HCT116 (cell line): ENCODE data around the gene ANKRD44. TPM values are rescaled to one million over a fixed set of nuclear protein-coding genes. Genes with fewer than 3 reads are reported as not detected.

Source experiments
- ATAC-seq: fragments of 200-7000 bp; cut with Tn5 transposase; 2 replicates; pipeline ENCODE4 v1.9.1; 2020; ENCODE audit warnings: mild to moderate bottlenecking, moderate library complexity
- BruUV-seq: library from RNA; stranded (reverse); fragments of 400-500 nt; replicated peaks from 2 replicates; lab custom pipeline; 2021; lab: Mats Ljungman, UMichigan
- CTCF ChIA-PET: fragments of 300-600 bp; sonication (Branson Sonifier 250); formaldehyde crosslinking; loops from one replicate; lab custom pipeline; 2021; ENCODE audit warnings: antibody characterized with exemption; lab: Charles Lee
- POLR2A ChIA-PET: fragments of 300-600, 350-600 bp; sonication (Branson Sonifier 250); formaldehyde crosslinking; loops from one replicate; lab custom pipeline; 2021; ENCODE audit warnings: antibody characterized with exemption; lab: Charles Lee
- RAD21 ChIA-PET, 2 experiments: fragments of 300-600 bp; sonication (Branson Sonifier 250); formaldehyde crosslinking; loops; one replicate each; lab custom pipeline; 2023; ENCODE audit warnings: low total read pairs in 2 of 2; ENCODE audit not compliant: uncharacterized antibody in 2 of 2, unreplicated experiment in 2 of 2, low non-redundant PET in 1 of 2; lab: Charles Lee
- DNase-seq: peaks from one replicate; pipeline ENCODE4 v3.0.0-alpha.2; 2010; ENCODE audit warnings: low read depth, low spot score
- H2AFZ ChIP-seq: fragments of 200-600 bp; shearing (Covaris generic), sonication (generic); 2 replicates; pipeline ENCODE4 v1.6.1; 2017; ENCODE audit warnings: low read depth, mixed run types, mixed read lengths, antibody characterized with exemption, low read length; ENCODE audit not compliant: poor library complexity, severe bottlenecking
- H3K27ac ChIP-seq: 2 replicates; pipeline ENCODE4 v1.5.1; 2012; ENCODE audit warnings: low read depth, low read length
- H3K27me3 ChIP-seq: fragments of 200-600 bp; sonication (generic); 2 replicates; pipeline ENCODE4 v1.6.1; 2016; ENCODE audit warnings: mixed run types, low read length, mixed read lengths; ENCODE audit not compliant: insufficient read depth
- H3K36me3 ChIP-seq, 2 experiments: fragments of 200-500 bp in 1 of 2; fragments of 200-600 bp in 1 of 2; sonication (Bioruptor generic) in 1 of 2; sonication (generic) in 1 of 2; 2 replicates each; pipeline versions ENCODE4 v1.5.1 to v1.6.1; 2014 to 2016; ENCODE audit warnings: low read length in 2 of 2, inconsistent platforms in 1 of 2, mixed read lengths in 1 of 2, mixed run types in 1 of 2; ENCODE audit not compliant: insufficient read depth in 2 of 2, control insufficient read depth in 1 of 2
- H3K4me1 ChIP-seq, 2 experiments: fragments of 200-600 bp in 1 of 2; sonication (generic) in 1 of 2; 2 replicates each; pipeline versions ENCODE4 v1.5.1 to v1.6.1; 2012 to 2017; ENCODE audit warnings: low read length in 2 of 2, inconsistent platforms in 1 of 2, mild to moderate bottlenecking in 1 of 2, mixed read lengths in 1 of 2, mixed run types in 1 of 2, moderate library complexity in 1 of 2; ENCODE audit not compliant: insufficient read depth in 2 of 2, control insufficient read depth in 1 of 2
- H3K4me2 ChIP-seq: fragments of 200-600 bp; sonication (generic); 2 replicates; pipeline ENCODE4 v1.6.1; 2017; ENCODE audit warnings: mixed run types, low read length, mixed read lengths
- H3K4me3 ChIP-seq, 2 experiments: fragments of 200-600 bp in 1 of 2; sonication (generic) in 1 of 2; replicated peaks in 1 of 2; 2 replicates each; pipeline ENCODE4 v1.5.1; 2011 to 2016; ENCODE audit warnings: low read length in 2 of 2, control low read depth in 1 of 2, low read depth in 1 of 2, mild to moderate bottlenecking in 1 of 2, mixed read lengths in 1 of 2, mixed run types in 1 of 2
- H3K79me2 ChIP-seq: fragments of 200-600 bp; sonication (generic); 2 replicates; pipeline ENCODE4 v1.6.1; 2017; ENCODE audit warnings: mild to moderate bottlenecking, mixed run types, low read length, moderate library complexity, mixed read lengths; ENCODE audit not compliant: insufficient read depth
- H3K9ac ChIP-seq: fragments of 200-600 bp; sonication (generic); 2 replicates; pipeline ENCODE4 v1.6.1; 2016; ENCODE audit warnings: low read length, mixed read lengths
- H3K9me2 ChIP-seq: fragments of 200-600 bp; sonication (generic), shearing (Covaris generic); 2 replicates; pipeline ENCODE4 v1.6.1; 2017; ENCODE audit warnings: mixed run types, mild to moderate bottlenecking, moderate library complexity; ENCODE audit not compliant: insufficient read depth
- H3K9me3 ChIP-seq, 2 experiments: fragments of 200-500 bp in 1 of 2; fragments of 200-600 bp in 1 of 2; sonication (Bioruptor generic) in 1 of 2; sonication (generic) in 1 of 2; 2 replicates each; pipeline ENCODE4 v1.6.1; 2014 to 2017; ENCODE audit warnings: low read length in 2 of 2, mixed read lengths in 2 of 2, inconsistent platforms in 1 of 2, low read depth in 1 of 2, mild to moderate bottlenecking in 1 of 2, mixed run types in 1 of 2, moderate library complexity in 1 of 2; ENCODE audit not compliant: control insufficient read depth in 1 of 2, insufficient read depth in 1 of 2
- H4K20me1 ChIP-seq: fragments of 200-600 bp; sonication (generic), shearing (Covaris generic); 2 replicates; pipeline ENCODE4 v1.6.1; 2017; ENCODE audit warnings: mixed run types, mild to moderate bottlenecking, moderate library complexity; ENCODE audit not compliant: insufficient read depth
- CEBPB ChIP-seq: IDR thresholded peaks from 2 replicates; pipeline ENCODE4 v1.6.1; 2012; ENCODE audit warnings: low read depth
- EGR1 ChIP-seq: IDR thresholded peaks from 2 replicates; pipeline ENCODE4 v1.6.1; 2012; ENCODE audit warnings: low read depth
- EZH2 ChIP-seq: fragments of 200-600 bp; sonication (generic); IDR thresholded peaks from 2 replicates; pipeline ENCODE4 v1.6.1; 2017; ENCODE audit warnings: antibody characterized with exemption, mixed run types
- EZH2phosphoT487 ChIP-seq: fragments of 200-600 bp; IDR thresholded peaks from 2 replicates; pipeline ENCODE4 v1.6.1; 2018; ENCODE audit warnings: antibody characterized with exemption, borderline replicate concordance
- JUND ChIP-seq: IDR thresholded peaks from 2 replicates; pipeline ENCODE4 v1.6.1; 2012
- MAX ChIP-seq: IDR thresholded peaks from 2 replicates; pipeline ENCODE4 v1.6.1; 2012
- POLR2AphosphoS5 ChIP-seq: IDR thresholded peaks from 2 replicates; pipeline ENCODE4 v1.6.1; 2011; ENCODE audit warnings: mild to moderate bottlenecking, low read depth, low read length, moderate library complexity
- RAD21 ChIP-seq: IDR thresholded peaks from 2 replicates; pipeline ENCODE4 v1.6.1; 2012; ENCODE audit warnings: low read depth, mild to moderate bottlenecking
- YY1 ChIP-seq: IDR thresholded peaks from 2 replicates; pipeline ENCODE4 v1.6.1; 2011; ENCODE audit warnings: low read length, low read depth, moderate library complexity, mild to moderate bottlenecking; ENCODE audit not compliant: insufficient replicate concordance; ENCODE audit errors: extremely low read depth
- intact Hi-C: fragments of 100-400 bp; cut with micrococcal nuclease; formaldehyde crosslinking; loops from 2 replicates; pipeline ENCODE4 v1.10.0; 2022
- total RNA-seq: library from RNA; stranded (reverse); gene quantifications from one replicate; pipeline ENCODE4 v1.2.1, GENCODE V29; 2021; ENCODE audit not compliant: unreplicated experiment

ANKRD44 gene
- total RNA-seq, 1 experiment from 2014 or later, result 2.7 TPM

DNA sequence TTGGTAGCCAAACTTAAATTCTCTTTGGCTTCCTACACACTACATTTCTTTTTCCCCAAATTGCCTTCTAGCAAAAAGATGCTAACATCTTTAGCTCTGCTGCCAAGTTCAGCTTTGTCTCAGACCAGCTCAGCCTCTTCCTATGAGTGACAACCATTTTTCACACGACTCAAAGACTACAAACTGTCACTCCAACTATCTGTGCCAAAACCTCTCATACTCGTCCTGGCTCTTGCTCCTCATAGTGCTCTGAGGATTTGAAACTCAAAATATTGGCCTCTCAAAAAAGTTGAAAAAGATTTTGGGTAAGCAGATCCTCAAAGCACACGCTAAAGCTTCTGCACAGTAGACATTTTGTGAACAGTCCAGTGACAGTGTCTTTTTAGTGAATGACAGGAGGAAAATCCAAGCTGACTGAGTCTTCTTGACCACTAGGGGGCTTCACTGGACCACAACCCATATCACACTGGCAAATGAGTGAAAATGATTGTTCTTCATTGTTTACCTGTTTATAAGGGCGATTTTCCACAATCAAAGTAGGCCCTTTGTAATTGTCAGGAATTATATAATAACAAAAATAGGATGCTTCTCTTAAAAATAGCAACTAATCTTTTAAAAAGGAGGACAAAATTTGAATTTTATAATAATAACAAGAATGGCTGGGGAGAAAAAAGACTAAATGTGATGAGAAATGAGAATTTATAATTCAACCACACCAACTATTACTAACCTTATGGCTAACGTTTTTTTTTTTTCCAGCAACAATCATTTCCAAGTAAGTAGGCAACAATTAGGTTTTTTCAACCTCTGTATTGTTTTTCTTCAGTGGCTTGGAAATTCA, 298.6 kb downstream of the ANKRD44 start (continued):
- TF ChIP-seq YY1 (no peak), POLR2AphosphoS5 (no peak), EZH2 (no peak)
- TF ChIP-seq, all 23 proteins: peak for 3

GRCh38 chr2:197011021-197011417, 299.6 kb downstream of the ANKRD44 start:
- DNase-seq (no peak), ATAC-seq (no peak)
- CTCF ChIA-PET, result interaction anchor here (0.6 to 1.3 kb wide), 4 partner anchors 8 to 768 kb away, joined by 3 to 5 read pairs (median 3); no protein-coding TSS in a partner anchor
- Histone ChIP-seq H3K4me3 (no peak overlapping the region), H3K9me3 (no peaks in the 10 kb centered on the region), H3K9me2 (no peaks in the 10 kb centered on the region), H3K36me3 (no peaks in the 10 kb centered on the region), H3K9ac (no peak overlapping the region), H3K27me3 (no peaks in the 10 kb centered on the region), H3K27ac (no peak overlapping the region), H3K4me1 (no peaks in the 10 kb centered on the region), H3K4me2 (no peak overlapping the region), H3K79me2 (no peaks in the 10 kb centered on the region), H4K20me1 (no peaks in the 10 kb centered on the region), H2AFZ (no peak overlapping the region)
- intact Hi-C loops, result loop anchor here (5.0 to 10.0 kb wide), 2 partner anchors 156 to 764 kb away; no protein-coding TSS in a partner anchor
- no peak for TF ChIP-seq RAD21
- TF ChIP-seq EZH2phosphoT487, result no peak
- no peak for TF ChIP-seq JUND
- TF ChIP-seq MAX, result no peak
- no peak for TF ChIP-seq YY1
- TF ChIP-seq EGR1, result no peak
- no peak for TF ChIP-seq EZH2
- no peak for TF ChIP-seq CEBPB
- POLR2A ChIA-PET, result no interaction called here
- BruUV-seq, result no TSS peak
- RAD21 ChIA-PET, result no interaction called here
